Endothelial cell of umbilical vein (primary cell): ENCODE results near the gene ANAPC2. TPM values are rescaled to one million over a fixed set of nuclear protein-coding genes. Genes with fewer than 3 reads are reported as not detected.

ENCODE experiments used
- BruUV-seq: library from RNA; stranded (reverse); fragments of 400-500 nt; replicated peaks from 2 replicates; lab custom pipeline; 2021; lab: Mats Ljungman, UMichigan
- CTCF ChIA-PET: fragments of 300-600, 350-600 bp; sonication (Branson Sonifier 250); formaldehyde crosslinking; loops from one replicate; lab custom pipeline; 2021; ENCODE audit warnings: antibody characterized with exemption, inconsistent platforms; lab: Charles Lee
- POLR2A ChIA-PET: fragments of 300-600, 350-600 bp; sonication (Branson Sonifier 250); formaldehyde crosslinking; loops from one replicate; lab custom pipeline; 2021; ENCODE audit warnings: antibody characterized with exemption, inconsistent platforms; lab: Charles Lee
- DNase-seq: peaks from one replicate; pipeline ENCODE4 v3.0.0-alpha.2; 2011; ENCODE audit warnings: low read depth, low spot score
- FAIRE-seq: peaks from 2 replicates; lab custom pipeline; 2011; peaks lifted over from hg19 to GRCh38; lab: Jason Lieb, UNC
- H2AFZ ChIP-seq: 2 replicates; pipeline ENCODE4 v1.6.0; 2012; ENCODE audit warnings: low read depth, low read length, control low read depth, inconsistent platforms
- H3K27ac ChIP-seq: 2 replicates; pipeline ENCODE4 v1.5.1; 2011; ENCODE audit warnings: low read depth, mild to moderate bottlenecking, control low read depth, low read length, moderate library complexity; ENCODE audit not compliant: insufficient read depth
- H3K27me3 ChIP-seq, 2 experiments: 2 replicates each; pipeline versions ENCODE4 v1.6.0 to v1.6.1; 2011; ENCODE audit warnings: low read length in 2 of 2, mixed read lengths in 1 of 2; ENCODE audit not compliant: control insufficient read depth in 2 of 2, insufficient read depth in 2 of 2
- H3K36me3 ChIP-seq, 2 experiments: 2 replicates in 1 of 2; 3 replicates in 1 of 2; pipeline ENCODE4 v1.5.1; 2011; ENCODE audit warnings: low read length in 2 of 2, mild to moderate bottlenecking in 1 of 2, moderate library complexity in 1 of 2; ENCODE audit not compliant: control insufficient read depth in 2 of 2, insufficient read depth in 2 of 2; ENCODE audit errors: extremely low read depth in 1 of 2
- H3K4me1 ChIP-seq: 3 replicates; pipeline ENCODE4 v1.5.1; 2011; ENCODE audit warnings: mild to moderate bottlenecking, low read length; ENCODE audit not compliant: control insufficient read depth, insufficient read depth; ENCODE audit errors: extremely low read depth
- H3K4me2 ChIP-seq: 2 replicates; pipeline ENCODE4 v1.6.1; 2011; ENCODE audit warnings: low read length, control low read depth, mixed read lengths; ENCODE audit not compliant: insufficient read depth
- H3K4me3 ChIP-seq, 3 experiments: fragments of 200-600 bp in 1 of 3; sonication (generic), shearing (Covaris generic) in 1 of 3; replicated peaks in 1 of 3; 2 replicates each; pipeline ENCODE4 v1.5.1; 2011 to 2016; ENCODE audit warnings: control low read depth in 3 of 3, low read length in 3 of 3, mild to moderate bottlenecking in 2 of 3, inconsistent platforms in 1 of 3, low read depth in 1 of 3, moderate library complexity in 1 of 3; ENCODE audit not compliant: insufficient read depth in 1 of 3
- H3K79me2 ChIP-seq: 2 replicates; pipeline ENCODE4 v1.6.0; 2012; ENCODE audit warnings: low read length, inconsistent platforms; ENCODE audit not compliant: control insufficient read depth, insufficient read depth
- H3K9ac ChIP-seq: replicated peaks from 2 replicates; pipeline ENCODE3; 2011; ENCODE audit warnings: low read length, control low read depth; ENCODE audit not compliant: insufficient read depth; ENCODE audit errors: extremely low read depth
- H3K9me1 ChIP-seq: replicated peaks from 3 replicates; pipeline ENCODE4 v1.6.0; 2011; ENCODE audit warnings: mild to moderate bottlenecking, low read length; ENCODE audit not compliant: control insufficient read depth, insufficient read depth; ENCODE audit errors: extremely low read depth
- H3K9me3 ChIP-seq: replicated peaks from 2 replicates; pipeline ENCODE4 v1.5.1; 2012; ENCODE audit warnings: low read length, inconsistent platforms; ENCODE audit not compliant: control insufficient read depth, insufficient read depth
- H4K20me1 ChIP-seq: replicated peaks from 2 replicates; pipeline ENCODE3; 2011; ENCODE audit warnings: mild to moderate bottlenecking, low read length; ENCODE audit not compliant: control insufficient read depth, insufficient read depth; ENCODE audit errors: extremely low read depth
- FOS ChIP-seq: IDR thresholded peaks from 2 replicates; pipeline ENCODE4 v1.6.1; 2011; ENCODE audit warnings: mild to moderate bottlenecking, low read length, moderate library complexity, borderline replicate concordance; ENCODE audit not compliant: insufficient read depth
- GATA2 ChIP-seq: IDR thresholded peaks from 2 replicates; pipeline ENCODE4 v1.7.0; 2011; ENCODE audit warnings: low read depth, mild to moderate bottlenecking, moderate library complexity, mixed read lengths, low read length; ENCODE audit not compliant: insufficient read length, insufficient read depth
- MAX ChIP-seq: IDR thresholded peaks from 2 replicates; pipeline ENCODE4 v1.6.1; 2011; ENCODE audit not compliant: insufficient read depth, insufficient read length
- POLR2A ChIP-seq: IDR thresholded peaks from 2 replicates; pipeline ENCODE4 v1.6.1; 2012; ENCODE audit warnings: low read depth, mild to moderate bottlenecking, control low read depth, low read length
- POLR2AphosphoS5 ChIP-seq: IDR thresholded peaks from 2 replicates; pipeline ENCODE4 v1.6.1; 2012; ENCODE audit warnings: low read depth, mild to moderate bottlenecking, control low read depth, low read length, moderate library complexity; ENCODE audit not compliant: insufficient read depth
- dilution Hi-C: fragments of 300-500 bp; cut with MboI; formaldehyde crosslinking; loops from one replicate; pipeline ENCODE4 v1.15.0; 2019; ENCODE audit warnings: low sequenced_read_pairs; ENCODE audit not compliant: extremely low pct_ligation_motif_present
- intact Hi-C: fragments of 100-400 bp; cut with micrococcal nuclease; formaldehyde crosslinking; loops from one replicate; pipeline ENCODE4 v1.10.0; 2022
- polyA plus RNA-seq, 4 experiments: library from polyadenylated mRNA; depleted of rRNA in 3 of 4; stranded (reverse) in 3 of 4; unstranded in 1 of 4; fragments of >200 nt; gene quantifications; 2 replicates each; pipeline versions ENCODE4 v1.2.1 to v1.2.3, GENCODE V29; 2011 to 2012; ENCODE audit warnings: missing spikeins in 1 of 4
- total RNA-seq: library from RNA; stranded (reverse); gene quantifications from 2 replicates; pipeline ENCODE4 v1.2.3, GENCODE V29; 2021

ANAPC2 gene
- total and polyA plus RNA-seq, 2 donors (not counting 3 experiments of a cell fraction or from before 2014, with no cell fraction given), result 44.8 to 69.2 TPM

GRCh38 chr9:137157618-137158415 is 30.5 kb downstream of the ANAPC2 start:
- Histone ChIP-seq H2AFZ (no peak overlapping the region), H3K27me3 (peaks cover 10 to 21% of the 10 kb centered on the region in 2 experiments), H3K4me1 (no peaks in the 10 kb centered on the region), H3K9ac (no peak overlapping the region), H3K27ac (no peak overlapping the region), H3K4me2 (no peak overlapping the region), H4K20me1 (no peaks in the 10 kb centered on the region), H3K36me3 (no peaks in the 10 kb centered on the region), H3K9me3 (no peaks in the 10 kb centered on the region), H3K4me3 (no peak overlapping the region), H3K9me1 (no peaks in the 10 kb centered on the region), H3K79me2 (no peaks in the 10 kb centered on the region)
- no TSS peak for BruUV-seq
- dilution Hi-C loops, result no loop called here
- intact Hi-C loops, result no loop called here
- FAIRE-seq (no peak), DNase-seq (no peak)
- CTCF ChIA-PET, result interaction anchor here (1.1 to 2.1 kb wide), 4 partner anchors 9 to 77 kb away, joined by 3 to 5 read pairs (median 4); partner anchors contain the start of genes ANAPC2 and SSNA1
- no peak for TF ChIP-seq POLR2AphosphoS5
- TF ChIP-seq MAX, result peak; percentile 74
- TF ChIP-seq POLR2A, result no peak
- no peak for TF ChIP-seq GATA2
- TF ChIP-seq FOS, result no peak
- POLR2A ChIA-PET, result interaction anchor here (1.3 kb wide), 1 partner anchor 83 kb away, joined by 4 read pairs; the partner anchor contains the start of gene TUBB4B
